ENCODE measurements around the gene C1orf185. TPM values are rescaled to one million over a fixed set of nuclear protein-coding genes. Genes with fewer than 3 reads are reported as not detected.

C1orf185 gene
- total and polyA plus RNA-seq, 3 donors from 2014 or later, result 6.6 to 32.8 (median 8.2) TPM

GRCh38 chr1:51165540-51165939, 63.5 kb downstream of the C1orf185 start:
- Histone ChIP-seq H3K36me3 (ENCODE audit: low read depth, missing control alignments) (no peaks in the 10 kb centered on the region), H3K4me1 (no peaks in the 10 kb centered on the region), H3K27ac (no peak overlapping the region), H3K27me3 (no peaks in the 10 kb centered on the region), H3K9me3 (no peaks in the 10 kb centered on the region), H3K4me3 (no peak overlapping the region)
- no peak for DNase-seq
- TF ChIP-seq CTCF (IDR thresholded peaks at IDR 0.05), result no peak
- TF ChIP-seq POLR2A (IDR thresholded peaks at IDR 0.05), result no peak
- intact Hi-C loops (cut with DNase I; ENCODE audit: low total_unique reads), result no loop called here

- WGBS, 2 donors, result 58 to 69% methylated on average over 1 of the region's 1 CpG
- no peak for DNase-seq
- H3K27me3 ChIP-seq, result no peaks in the 10 kb centered on the region
- intact Hi-C loops (cut with DNase I; ENCODE audit: low total_unique reads), result no loop called here
- H3K4me1 ChIP-seq, result no peaks in the 10 kb centered on the region
- TF ChIP-seq POLR2A (IDR thresholded peaks at IDR 0.05), result no peak
- TF ChIP-seq CTCF (IDR thresholded peaks at IDR 0.05), result no peak
- no peak overlapping the region for H3K27ac ChIP-seq
- H3K36me3 ChIP-seq (ENCODE audit: low read depth, missing control alignments), result no peaks in the 10 kb centered on the region
- no peaks in the 10 kb centered on the region for H3K9me3 ChIP-seq
- no peak overlapping the region for H3K4me3 ChIP-seq
These were observed 66.3 kb downstream of the C1orf185 start for GRCh38 chr1:51168266-51168845.

GRCh38 chr1:51168936-51169335, 66.9 kb downstream of the C1orf185 start:
- 91 to 95% methylated on average over 4 of the region's 4 CpGs for WGBS, 2 donors
- TF ChIP-seq CTCF (IDR thresholded peaks at IDR 0.05), result no peak
- TF ChIP-seq POLR2A (IDR thresholded peaks at IDR 0.05), result no peak
- H3K27ac ChIP-seq, result no peak overlapping the region

GRCh38 chr1:51170342-51170741, 68.3 kb downstream of the C1orf185 start:
- DNase-seq, result no peak
- Histone ChIP-seq H3K36me3 (ENCODE audit: low read depth, missing control alignments) (no peaks in the 10 kb centered on the region), H3K4me3 (no peak overlapping the region), H3K9me3 (no peaks in the 10 kb centered on the region), H3K27me3 (no peaks in the 10 kb centered on the region), H3K27ac (no peak overlapping the region), H3K4me1 (no peaks in the 10 kb centered on the region)
- TF ChIP-seq CTCF (IDR thresholded peaks at IDR 0.05) (no peak), POLR2A (IDR thresholded peaks at IDR 0.05) (no peak)
- intact Hi-C loops (cut with DNase I; ENCODE audit: low total_unique reads), result no loop called here
- 94 to 100% methylated on average over 1 of the region's 1 CpG for WGBS, 2 donors

More at GRCh38 chr1:51168936-51169335, 66.9 kb downstream of the C1orf185 start:
- intact Hi-C loops (cut with DNase I; ENCODE audit: low total_unique reads), result no loop called here
- Histone ChIP-seq H3K9me3 (no peaks in the 10 kb centered on the region), H3K36me3 (ENCODE audit: low read depth, missing control alignments) (no peaks in the 10 kb centered on the region), H3K27me3 (no peaks in the 10 kb centered on the region), H3K4me3 (no peak overlapping the region), H3K4me1 (no peaks in the 10 kb centered on the region)
- DNase-seq, result no peak

GRCh38 chr1:51172811-51173210, 70.8 kb downstream of the C1orf185 start:
- WGBS, 2 donors, result 77 to 83% methylated on average over 3 of the region's 3 CpGs
- intact Hi-C loops (cut with DNase I; ENCODE audit: low total_unique reads), result no loop called here

More at GRCh38 chr1:51172811-51173210, 70.8 kb downstream of the C1orf185 start:
- H3K9me3 ChIP-seq, result no peaks in the 10 kb centered on the region
- no peak overlapping the region for H3K4me3 ChIP-seq
- H3K27me3 ChIP-seq, result no peaks in the 10 kb centered on the region
- no peaks in the 10 kb centered on the region for H3K36me3 ChIP-seq (ENCODE audit: low read depth, missing control alignments)
- H3K27ac ChIP-seq, result no peak overlapping the region
- H3K4me1 ChIP-seq, result no peaks in the 10 kb centered on the region
- TF ChIP-seq CTCF (IDR thresholded peaks at IDR 0.05), result no peak
- TF ChIP-seq POLR2A (IDR thresholded peaks at IDR 0.05), result no peak
- no peak for DNase-seq
